ENCODE results near the gene COL20A1. TPM values are rescaled to one million over a fixed set of nuclear protein-coding genes. Genes with fewer than 3 reads are reported as not detected.
A peak's percentile ranks its signal among the peaks of the same experiment; 100 is the strongest.

COL20A1 gene
- total RNA-seq, result 0.05 and 0.21 TPM in 2 replicates
- 0.06 TPM for polyA plus RNA-seq (2012)

DNA sequence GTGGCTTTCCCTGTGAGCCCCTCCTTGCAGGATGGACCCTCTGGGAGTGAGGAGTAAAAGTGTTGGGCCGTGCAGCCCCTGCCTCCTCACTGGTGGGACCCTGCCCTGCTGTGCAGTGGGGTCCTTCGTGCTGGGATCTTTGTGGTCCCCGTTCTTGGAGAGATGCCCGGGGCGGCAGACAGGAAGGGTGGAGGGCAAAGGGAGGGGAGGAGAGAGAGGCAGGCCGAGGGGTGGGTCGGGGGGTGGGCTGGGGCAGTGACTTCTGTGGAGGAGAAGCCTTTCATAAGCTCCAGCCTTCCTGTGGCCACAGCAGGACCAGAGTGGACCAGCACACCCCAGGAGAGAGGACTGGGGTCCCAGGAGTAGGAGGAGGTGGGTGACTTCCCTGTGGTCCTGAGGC lies at the start of gene COL20A1:
Gene COL20A1, plus strand, starts transcription at position 283 of the 400 bp plus-strand sequence. CDS start 1,922 bp downstream, outside the sequence.
- DNase-seq (ENCODE audit: low read depth), result no peak

DNA sequence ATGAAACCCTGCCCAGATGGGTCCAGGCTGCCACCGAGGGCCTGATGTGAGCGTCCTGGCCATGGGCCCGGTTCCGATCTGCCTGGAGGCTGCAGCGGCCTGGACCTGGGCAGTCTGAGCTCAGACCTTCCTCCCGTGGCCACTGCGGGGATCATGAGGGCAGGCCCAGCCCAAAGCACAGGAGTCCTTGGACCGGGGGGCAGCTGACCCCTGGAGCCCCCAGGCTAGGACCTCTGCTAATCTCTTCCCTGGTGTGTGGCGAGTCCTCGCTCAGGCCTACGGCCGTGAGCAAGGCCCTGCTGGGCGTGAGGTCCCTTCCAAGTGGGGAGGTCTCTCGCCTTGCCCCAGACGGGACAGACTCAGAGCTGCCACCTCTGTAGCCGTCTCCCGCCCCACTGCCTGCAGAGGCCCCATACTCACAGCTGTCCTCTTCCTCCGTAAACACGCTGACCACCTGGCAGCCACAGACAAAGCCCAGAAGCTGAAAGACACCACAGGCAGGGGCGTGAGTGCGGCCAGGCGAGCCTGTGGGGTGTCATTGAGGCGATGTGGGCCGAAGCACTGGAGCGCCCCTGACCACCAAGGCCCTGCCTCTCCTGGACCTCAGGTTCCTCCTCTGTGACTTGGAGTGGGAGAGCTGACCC lies 49.3 kb upstream of the COL20A1 start:
- DNase-seq (ENCODE audit: low read depth), result peak; percentile 68

DNA sequence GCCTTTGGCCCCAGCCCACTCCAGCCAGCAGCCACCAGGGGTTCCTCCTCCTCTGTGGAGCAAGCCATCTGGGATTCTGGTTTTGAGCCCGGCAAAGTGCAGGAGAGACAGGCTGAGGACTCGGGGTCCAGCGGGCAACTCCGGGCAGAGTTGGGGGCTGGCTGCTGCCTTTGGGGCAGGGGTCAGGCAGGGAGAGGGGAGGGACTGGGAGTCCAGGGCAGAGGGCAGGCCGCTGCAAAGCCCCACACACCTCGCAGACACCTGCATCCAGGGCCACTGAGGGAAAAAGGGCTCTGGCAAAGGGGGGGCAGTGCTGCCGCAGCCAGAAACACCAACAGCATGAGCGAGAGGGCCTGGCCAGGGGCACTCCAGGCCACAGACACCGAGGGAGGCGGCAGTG lies 48.5 kb upstream of the COL20A1 start:
- no peak for DNase-seq (ENCODE audit: low read depth)

DNA sequence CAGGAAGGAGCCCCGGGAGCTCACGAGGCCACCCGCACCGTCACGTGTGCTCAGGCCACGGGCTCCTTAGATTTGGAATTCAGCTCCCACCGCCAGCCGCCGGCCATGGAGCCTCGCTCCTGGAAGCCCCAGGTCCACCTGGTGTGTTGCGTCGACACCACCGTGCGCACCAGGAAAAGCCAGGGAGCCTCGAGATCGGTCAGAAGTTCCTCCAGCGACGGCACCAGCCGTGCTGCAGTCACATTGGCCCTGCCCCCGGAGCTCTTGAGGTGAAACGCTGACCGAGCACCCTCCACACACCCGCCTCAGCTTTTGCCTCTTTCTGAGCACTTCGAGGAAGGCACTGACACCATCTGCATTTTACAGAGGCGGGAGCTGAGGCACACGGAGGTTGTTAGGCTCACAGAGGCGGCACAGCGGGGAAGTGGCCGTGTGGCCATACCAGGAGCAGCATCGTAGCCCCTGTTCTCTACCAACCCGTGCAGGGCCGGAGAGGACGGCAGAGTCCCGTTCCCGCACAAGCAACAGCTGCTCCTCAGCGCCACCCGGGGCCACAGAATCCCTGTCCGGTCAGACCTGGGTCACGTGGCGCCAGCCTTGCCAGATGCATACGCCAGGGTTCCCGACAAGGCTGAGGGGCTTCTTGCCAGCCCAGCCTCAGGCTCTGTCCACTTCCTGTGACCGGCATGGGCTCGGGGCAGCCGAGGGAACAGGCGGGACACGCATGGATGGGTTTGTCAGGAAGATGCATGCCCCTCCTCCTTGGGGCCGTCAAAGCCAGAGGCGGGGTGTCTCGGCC lies 46.3 kb upstream of the COL20A1 start:
- no peak for DNase-seq (ENCODE audit: low read depth)

GRCh38 chr20:63247671-63248228 lies 45.2 kb upstream of the COL20A1 start:
- DNase-seq (ENCODE audit: low read depth), result no peak

DNA sequence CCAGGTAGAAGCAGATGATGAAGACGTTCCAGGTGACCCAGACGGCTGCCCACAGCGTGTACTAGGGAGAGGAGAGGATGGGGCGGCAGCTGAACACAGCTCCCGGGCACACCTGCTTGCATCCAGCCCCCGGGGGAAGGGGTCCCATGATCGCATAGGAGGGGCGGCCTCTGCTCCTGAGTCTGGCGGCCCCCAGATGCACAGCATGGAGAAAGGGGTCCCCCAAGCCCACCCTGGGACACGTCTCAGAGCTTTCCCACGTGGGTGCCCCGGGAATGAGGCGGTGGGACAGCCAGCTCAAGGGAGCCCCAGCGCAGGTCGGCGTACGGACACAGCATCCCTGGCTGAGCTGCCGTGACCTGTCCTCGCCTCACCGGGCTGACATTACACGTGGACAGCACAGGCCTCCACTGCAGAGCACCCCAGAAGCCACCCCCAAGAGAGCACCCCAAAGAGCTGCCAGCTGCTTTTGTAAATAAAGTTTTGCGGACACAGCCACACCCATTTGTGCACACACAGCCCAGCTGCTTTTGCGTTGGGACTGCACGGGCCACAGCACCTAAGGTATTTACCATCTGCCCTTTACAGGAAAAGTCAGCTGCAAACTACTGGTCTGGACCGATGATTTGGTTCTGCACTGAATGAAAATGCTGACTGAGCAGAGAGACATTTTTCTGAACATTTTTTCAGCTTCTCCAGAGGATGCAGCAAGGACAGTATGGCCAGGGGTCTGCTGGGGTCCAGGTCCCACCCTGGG lies 44.0 kb upstream of the COL20A1 start:
- DNase-seq (ENCODE audit: low read depth), result no peak

- no peak for DNase-seq (ENCODE audit: low read depth)
These were observed 43.1 kb upstream of the COL20A1 start for GRCh38 chr20:63249891-63250290.

GRCh38 chr20:63251350-63251749 lies 41.6 kb upstream of the COL20A1 start:
- peak; percentile 63 for DNase-seq (ENCODE audit: low read depth)

DNA sequence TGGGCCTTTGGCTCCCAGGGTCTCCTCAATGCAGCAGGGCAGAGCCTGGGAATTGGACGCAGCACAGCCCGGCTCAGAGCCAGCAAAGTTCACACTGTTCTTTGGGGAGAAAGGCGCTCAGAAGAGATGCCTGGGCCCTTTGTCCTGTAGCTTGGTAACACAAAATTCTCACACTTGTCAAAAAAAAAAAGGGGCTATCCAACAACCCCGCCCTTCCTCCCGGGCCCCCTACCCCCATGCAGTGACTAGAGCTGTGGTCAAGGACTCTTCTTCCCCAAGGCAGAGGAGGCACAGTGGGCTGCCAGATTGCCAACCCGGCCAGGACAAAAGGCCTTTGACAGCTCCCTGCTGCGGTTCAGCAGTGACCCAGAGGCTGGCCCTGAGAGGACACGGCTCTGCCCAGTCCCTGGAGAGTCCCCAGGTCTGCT lies 40.7 kb upstream of the COL20A1 start:
- DNase-seq (ENCODE audit: low read depth), result peak; percentile 36

GRCh38 chr20:63253065-63253437 lies 39.9 kb upstream of the COL20A1 start:
- DNase-seq (ENCODE audit: low read depth), result no peak

DNA sequence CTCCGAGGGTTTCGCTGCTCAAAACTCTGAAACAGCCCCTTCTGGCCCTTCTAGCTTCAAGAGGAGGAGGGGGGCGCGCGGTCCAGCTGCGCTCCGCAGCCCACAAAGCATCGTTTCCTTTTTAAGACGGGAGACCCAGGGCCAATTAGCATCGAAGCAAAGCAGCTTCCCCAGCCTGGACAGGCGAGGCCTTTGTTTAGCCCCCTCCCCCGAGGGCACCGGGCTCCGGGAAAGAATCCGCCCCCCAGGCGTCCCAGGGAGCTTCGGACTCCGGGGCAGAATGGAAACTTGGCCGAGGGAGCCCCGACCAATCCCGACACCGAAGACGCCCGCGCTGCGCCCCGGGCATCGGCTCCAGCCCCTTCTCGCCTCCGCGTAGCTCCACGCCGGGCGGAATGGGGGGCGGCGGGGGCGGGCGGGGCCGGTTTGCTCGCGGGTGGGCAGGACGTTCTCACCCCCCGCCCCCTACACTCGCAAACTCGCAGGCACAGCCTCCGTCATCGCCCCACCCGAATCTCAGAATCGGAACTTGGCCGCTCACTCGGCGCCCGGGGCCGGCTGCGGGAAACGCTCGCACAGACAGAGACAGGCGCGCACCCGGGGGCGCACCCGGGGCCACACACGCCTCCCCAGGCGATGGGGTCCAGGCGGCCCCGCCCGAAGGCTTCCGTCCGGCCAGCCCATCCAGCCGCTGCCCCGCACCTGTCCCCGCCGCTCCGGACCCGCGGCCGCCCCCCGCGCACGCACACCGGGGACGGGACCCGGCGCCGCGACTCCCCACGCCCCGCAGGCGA lies 39.4 kb upstream of the COL20A1 start:
- no peak for DNase-seq (ENCODE audit: low read depth)

DNA sequence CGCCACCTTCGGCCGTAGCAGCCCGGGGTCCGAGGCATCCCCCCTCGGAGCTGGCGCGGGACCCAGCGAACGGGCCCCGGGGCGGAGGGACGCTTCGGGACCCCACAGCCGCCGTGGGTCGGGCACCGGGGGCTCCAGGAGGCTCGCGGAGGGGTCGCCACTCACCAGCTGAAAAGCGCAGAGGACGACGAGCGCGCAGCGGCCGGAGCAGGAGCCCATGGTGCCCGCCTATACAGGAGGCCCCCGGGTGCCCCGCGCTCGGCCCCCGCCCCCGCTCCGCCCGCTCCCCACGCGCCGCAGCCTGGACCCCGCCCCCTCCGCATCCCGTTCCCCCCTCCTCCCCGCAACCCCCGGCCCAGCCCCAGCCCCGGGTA lies 38.8 kb upstream of the COL20A1 start, which contains the start of gene NKAIN4:
Gene NKAIN4, minus strand, starts transcription at position 232 of the 374 bp plus-strand sequence. Its CDS starts 13 bp downstream, at position 219.
- DNase-seq (ENCODE audit: low read depth), result no peak

- DNase-seq (ENCODE audit: low read depth), result no peak
These were observed 38.2 kb upstream of the COL20A1 start for GRCh38 chr20:63254606-63255384.

GRCh38 chr20:63255931-63256704 lies 36.9 kb upstream of the COL20A1 start:
- DNase-seq (ENCODE audit: low read depth), result no peak

DNA sequence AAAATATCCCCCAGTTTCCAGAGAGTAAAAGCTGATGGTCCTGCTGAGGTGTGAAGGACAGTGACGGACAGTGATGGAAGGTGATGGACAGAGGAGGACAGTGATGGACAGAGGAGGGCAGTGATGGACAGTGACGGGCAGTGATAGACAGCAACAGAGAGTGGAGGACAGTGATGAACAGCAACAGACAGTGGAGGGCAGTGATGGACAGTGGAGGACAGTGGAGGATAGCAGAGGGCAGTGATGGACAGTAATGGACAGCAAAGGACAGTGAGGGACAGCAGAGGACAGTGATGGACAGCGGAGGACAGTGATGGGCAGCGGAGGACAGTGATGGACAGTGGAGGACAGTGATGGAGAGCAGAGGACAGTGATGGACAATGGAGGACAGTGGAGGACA lies 36.0 kb upstream of the COL20A1 start:
- DNase-seq (ENCODE audit: low read depth), result no peak

DNA sequence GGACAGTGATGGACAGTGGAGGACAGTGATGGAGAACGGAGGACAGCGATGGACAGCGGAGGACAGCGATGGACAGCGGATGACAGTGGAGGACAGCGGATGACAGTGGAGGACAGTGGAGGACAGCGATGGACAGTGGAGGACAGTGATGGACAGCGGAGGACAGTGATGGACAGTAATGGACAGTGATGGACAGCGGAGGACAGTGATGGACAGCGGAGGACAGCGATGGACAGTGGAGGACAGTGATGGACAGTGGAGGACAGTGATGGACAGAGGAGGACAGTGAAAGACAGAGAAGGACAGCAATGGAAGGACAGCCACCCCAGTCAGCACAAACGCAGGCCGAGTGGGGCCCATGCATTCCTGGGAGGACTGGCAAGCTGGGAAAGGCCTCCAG lies 35.4 kb upstream of the COL20A1 start:
- no peak for DNase-seq (ENCODE audit: low read depth)

GRCh38 chr20:63258781-63259180 lies 34.2 kb upstream of the COL20A1 start:
- DNase-seq (ENCODE audit: low read depth), result no peak

- DNase-seq (ENCODE audit: low read depth), result no peak
These were observed 33.1 kb upstream of the COL20A1 start for GRCh38 chr20:63259734-63260460.

Measured in myocyte (in vitro differentiated cells).